Endothelial cell of umbilical vein (primary cell): ENCODE measurements around the gene SMS. TPM values are rescaled to one million over a fixed set of nuclear protein-coding genes. Genes with fewer than 3 reads are reported as not detected.

Experiments used
- BruUV-seq: library from RNA; stranded (reverse); fragments of 400-500 nt; replicated peaks from 2 replicates; lab custom pipeline; 2021; lab: Mats Ljungman, UMichigan
- CTCF ChIA-PET: fragments of 300-600, 350-600 bp; sonication (Branson Sonifier 250); formaldehyde crosslinking; loops from one replicate; lab custom pipeline; 2021; ENCODE audit warnings: antibody characterized with exemption, inconsistent platforms; lab: Charles Lee
- POLR2A ChIA-PET: fragments of 300-600, 350-600 bp; sonication (Branson Sonifier 250); formaldehyde crosslinking; loops from one replicate; lab custom pipeline; 2021; ENCODE audit warnings: antibody characterized with exemption, inconsistent platforms; lab: Charles Lee
- DNase-seq: peaks from one replicate; pipeline ENCODE4 v3.0.0-alpha.2; 2011; ENCODE audit warnings: low read depth, low spot score
- FAIRE-seq: peaks from 2 replicates; lab custom pipeline; 2011; peaks lifted over from hg19 to GRCh38; lab: Jason Lieb, UNC
- H2AFZ ChIP-seq: 2 replicates; pipeline ENCODE4 v1.6.0; 2012; ENCODE audit warnings: low read depth, low read length, control low read depth, inconsistent platforms
- H3K27ac ChIP-seq: 2 replicates; pipeline ENCODE4 v1.5.1; 2011; ENCODE audit warnings: low read depth, mild to moderate bottlenecking, control low read depth, low read length, moderate library complexity; ENCODE audit not compliant: insufficient read depth
- H3K27me3 ChIP-seq, 2 experiments: 2 replicates each; pipeline versions ENCODE4 v1.6.0 to v1.6.1; 2011; ENCODE audit warnings: low read length in 2 of 2, mixed read lengths in 1 of 2; ENCODE audit not compliant: control insufficient read depth in 2 of 2, insufficient read depth in 2 of 2
- H3K36me3 ChIP-seq, 2 experiments: 2 replicates in 1 of 2; 3 replicates in 1 of 2; pipeline ENCODE4 v1.5.1; 2011; ENCODE audit warnings: low read length in 2 of 2, mild to moderate bottlenecking in 1 of 2, moderate library complexity in 1 of 2; ENCODE audit not compliant: control insufficient read depth in 2 of 2, insufficient read depth in 2 of 2; ENCODE audit errors: extremely low read depth in 1 of 2
- H3K4me1 ChIP-seq: 3 replicates; pipeline ENCODE4 v1.5.1; 2011; ENCODE audit warnings: mild to moderate bottlenecking, low read length; ENCODE audit not compliant: control insufficient read depth, insufficient read depth; ENCODE audit errors: extremely low read depth
- H3K4me2 ChIP-seq: 2 replicates; pipeline ENCODE4 v1.6.1; 2011; ENCODE audit warnings: low read length, control low read depth, mixed read lengths; ENCODE audit not compliant: insufficient read depth
- H3K4me3 ChIP-seq, 3 experiments: fragments of 200-600 bp in 1 of 3; sonication (generic), shearing (Covaris generic) in 1 of 3; replicated peaks in 1 of 3; 2 replicates each; pipeline ENCODE4 v1.5.1; 2011 to 2016; ENCODE audit warnings: control low read depth in 3 of 3, low read length in 3 of 3, mild to moderate bottlenecking in 2 of 3, inconsistent platforms in 1 of 3, low read depth in 1 of 3, moderate library complexity in 1 of 3; ENCODE audit not compliant: insufficient read depth in 1 of 3
- H3K79me2 ChIP-seq: 2 replicates; pipeline ENCODE4 v1.6.0; 2012; ENCODE audit warnings: low read length, inconsistent platforms; ENCODE audit not compliant: control insufficient read depth, insufficient read depth
- H3K9ac ChIP-seq: replicated peaks from 2 replicates; pipeline ENCODE3; 2011; ENCODE audit warnings: low read length, control low read depth; ENCODE audit not compliant: insufficient read depth; ENCODE audit errors: extremely low read depth
- H3K9me1 ChIP-seq: replicated peaks from 3 replicates; pipeline ENCODE4 v1.6.0; 2011; ENCODE audit warnings: mild to moderate bottlenecking, low read length; ENCODE audit not compliant: control insufficient read depth, insufficient read depth; ENCODE audit errors: extremely low read depth
- H3K9me3 ChIP-seq: replicated peaks from 2 replicates; pipeline ENCODE4 v1.5.1; 2012; ENCODE audit warnings: low read length, inconsistent platforms; ENCODE audit not compliant: control insufficient read depth, insufficient read depth
- H4K20me1 ChIP-seq: replicated peaks from 2 replicates; pipeline ENCODE3; 2011; ENCODE audit warnings: mild to moderate bottlenecking, low read length; ENCODE audit not compliant: control insufficient read depth, insufficient read depth; ENCODE audit errors: extremely low read depth
- CTCF ChIP-seq, 2 donors: IDR thresholded peaks; 1 replicate in 1 of 2; 2 replicates in 1 of 2; pipeline ENCODE4 v1.5.1; 2011; ENCODE audit warnings: low read length in 2 of 2, mild to moderate bottlenecking in 2 of 2, moderate library complexity in 2 of 2, control low read depth in 1 of 2, inconsistent platforms in 1 of 2, low read depth in 1 of 2; ENCODE audit not compliant: insufficient read depth in 1 of 2; ENCODE audit errors: extremely low read depth in 1 of 2
- EZH2 ChIP-seq: IDR thresholded peaks from 2 replicates; pipeline ENCODE4 v1.6.1; 2012; ENCODE audit warnings: borderline replicate concordance, low read depth, mild to moderate bottlenecking, moderate library complexity, low read length, inconsistent platforms; ENCODE audit not compliant: severe bottlenecking
- FOS ChIP-seq: IDR thresholded peaks from 2 replicates; pipeline ENCODE4 v1.6.1; 2011; ENCODE audit warnings: mild to moderate bottlenecking, low read length, moderate library complexity, borderline replicate concordance; ENCODE audit not compliant: insufficient read depth
- GATA2 ChIP-seq: IDR thresholded peaks from 2 replicates; pipeline ENCODE4 v1.7.0; 2011; ENCODE audit warnings: low read depth, mild to moderate bottlenecking, moderate library complexity, mixed read lengths, low read length; ENCODE audit not compliant: insufficient read length, insufficient read depth
- JUN ChIP-seq: IDR thresholded peaks from 2 replicates; pipeline ENCODE4 v1.6.1; 2011; ENCODE audit warnings: borderline replicate concordance, low read depth; ENCODE audit not compliant: insufficient read length, insufficient read depth
- MAX ChIP-seq: IDR thresholded peaks from 2 replicates; pipeline ENCODE4 v1.6.1; 2011; ENCODE audit not compliant: insufficient read depth, insufficient read length
- MYC ChIP-seq: IDR thresholded peaks from one replicate; pipeline ENCODE4 v1.6.1; 2011; ENCODE audit warnings: mild to moderate bottlenecking, low read depth, low read length
- POLR2A ChIP-seq: IDR thresholded peaks from 2 replicates; pipeline ENCODE4 v1.6.1; 2012; ENCODE audit warnings: low read depth, mild to moderate bottlenecking, control low read depth, low read length
- POLR2AphosphoS5 ChIP-seq: IDR thresholded peaks from 2 replicates; pipeline ENCODE4 v1.6.1; 2012; ENCODE audit warnings: low read depth, mild to moderate bottlenecking, control low read depth, low read length, moderate library complexity; ENCODE audit not compliant: insufficient read depth
- dilution Hi-C: fragments of 300-500 bp; cut with MboI; formaldehyde crosslinking; loops from one replicate; pipeline ENCODE4 v1.15.0; 2019; ENCODE audit warnings: low sequenced_read_pairs; ENCODE audit not compliant: extremely low pct_ligation_motif_present
- intact Hi-C: fragments of 100-400 bp; cut with micrococcal nuclease; formaldehyde crosslinking; loops from one replicate; pipeline ENCODE4 v1.10.0; 2022
- polyA plus RNA-seq, 4 experiments: library from polyadenylated mRNA; depleted of rRNA in 3 of 4; stranded (reverse) in 3 of 4; unstranded in 1 of 4; fragments of >200 nt; gene quantifications; 2 replicates each; pipeline versions ENCODE4 v1.2.1 to v1.2.3, GENCODE V29; 2011 to 2012; ENCODE audit warnings: missing spikeins in 1 of 4
- total RNA-seq: library from RNA; stranded (reverse); gene quantifications from 2 replicates; pipeline ENCODE4 v1.2.3, GENCODE V29; 2021

Gene SMS
- total and polyA plus RNA-seq, 2 donors (not counting 3 experiments of a cell fraction or from before 2014, with no cell fraction given) = 57.1 to 173 TPM

- FAIRE-seq (no peak), DNase-seq (no peak)
- no peak overlapping the region for H3K4me2 ChIP-seq
- H3K4me3 ChIP-seq = no peak overlapping the region
- no peaks in the 10 kb centered on the region for H3K9me3 ChIP-seq
- no peaks in the 10 kb centered on the region for H3K9me1 ChIP-seq
- no peaks in the 10 kb centered on the region for H4K20me1 ChIP-seq
- TF ChIP-seq FOS = no peak
- no peak for TF ChIP-seq GATA2
- no peak for TF ChIP-seq POLR2AphosphoS5
- TF ChIP-seq MYC = no peak
- TF ChIP-seq CTCF (IDR thresholded peaks at IDR 0.05; ENCODE audit: extremely low read depth in 1 of 2, insufficient read depth in 1 of 2, low read depth in 1 of 2, low read length in 2 of 2) = no peak
- TF ChIP-seq EZH2 = no peak
- TF ChIP-seq POLR2A = no peak
- no peak for TF ChIP-seq MAX
- no peak for TF ChIP-seq JUN
- H3K4me1 ChIP-seq = no peaks in the 10 kb centered on the region
- no peak overlapping the region for H3K27ac ChIP-seq
- H3K36me3 ChIP-seq = no peaks in the 10 kb centered on the region
- H3K27me3 ChIP-seq = no peaks in the 10 kb centered on the region
- H3K79me2 ChIP-seq = no peaks in the 10 kb centered on the region
- dilution Hi-C loops = no loop called here
- no TSS peak for BruUV-seq
- CTCF ChIA-PET = no interaction called here
- POLR2A ChIA-PET = no interaction called here
- no peak overlapping the region for H2AFZ ChIP-seq
- intact Hi-C loops = no loop called here
- no peak overlapping the region for H3K9ac ChIP-seq
Observed at GRCh38 chrX:22015139-22015750, 74.7 kb downstream of the SMS start.
